GM18861 (cell line): ENCODE results near the gene LDAH.
"Not testable (repeated sequence)": the region's sequence is repeated elsewhere in the genome, so short reads cannot be mapped to it uniquely, and the experiment has no call there.

Source experiments
- ATAC-seq: cut with Tn5 transposase; IDR thresholded peaks from one replicate; pipeline ENCODE4 v1.9.1; 2021; ENCODE audit not compliant: unreplicated experiment

LDAH gene

GRCh38 chr2:20822535-20823490 lies at the start of gene LDAH:
Gene LDAH (minus strand): TSS chr2:20823101. CDS start chr2:20801463, 21,638 bp downstream.
- peak; percentile 85 for ATAC-seq

GRCh38 chr2:20868377-20868776 lies 45.5 kb upstream of the LDAH start:
- ATAC-seq = no peak

- no peak for ATAC-seq
Measured at GRCh38 chr2:20862850-20863249, 39.9 kb upstream of the LDAH start.

- no peak for ATAC-seq
Measured at GRCh38 chr2:20855456-20855855, 32.6 kb upstream of the LDAH start.

GRCh38 chr2:20852670-20853069 lies 29.8 kb upstream of the LDAH start:
- no peak for ATAC-seq

- ATAC-seq = no peak
Measured at GRCh38 chr2:20852139-20852538, 29.2 kb upstream of the LDAH start.

GRCh38 chr2:20844246-20844645 lies 21.3 kb upstream of the LDAH start:
- no peak for ATAC-seq

- ATAC-seq = no peak
Measured at GRCh38 chr2:20839052-20839451, 16.2 kb upstream of the LDAH start.

- ATAC-seq = no peak
Measured at GRCh38 chr2:20838016-20838415, 15.1 kb upstream of the LDAH start.

GRCh38 chr2:20836521-20836920 lies 13.6 kb upstream of the LDAH start:
- no peak for ATAC-seq

GRCh38 chr2:20834331-20834730 lies 11.4 kb upstream of the LDAH start:
- no peak for ATAC-seq

- no peak for ATAC-seq
Measured at GRCh38 chr2:20832606-20833005, 9.7 kb upstream of the LDAH start.

GRCh38 chr2:20829861-20830260 lies 7.0 kb upstream of the LDAH start:
- no peak for ATAC-seq

- ATAC-seq = no peak
Measured at GRCh38 chr2:20823917-20824316, 1.0 kb upstream of the LDAH start.

- ATAC-seq = no peak
Measured at GRCh38 chr2:20818820-20819219, 4.1 kb downstream of the LDAH start.

- no peak for ATAC-seq
Measured at GRCh38 chr2:20815216-20815615, 7.7 kb downstream of the LDAH start.

GRCh38 chr2:20812779-20813178 lies 10.1 kb downstream of the LDAH start:
- no peak for ATAC-seq

- ATAC-seq = no peak
Measured at GRCh38 chr2:20806286-20806685, 16.6 kb downstream of the LDAH start.

- no peak for ATAC-seq
Measured at GRCh38 chr2:20803974-20804373, 18.9 kb downstream of the LDAH start.

GRCh38 chr2:20803226-20803682 lies 19.6 kb downstream of the LDAH start:
- ATAC-seq = no peak

- no peak for ATAC-seq
Measured at GRCh38 chr2:20797096-20797495, 25.8 kb downstream of the LDAH start.

- no peak for ATAC-seq
Measured at GRCh38 chr2:20796374-20796791, 26.5 kb downstream of the LDAH start.

- not testable (repeated sequence) for ATAC-seq
Measured at GRCh38 chr2:20793944-20794343, 29.0 kb downstream of the LDAH start.
